Measurements from ENCODE around the gene POLR2I.
"Not testable (repeated sequence)": the region's sequence is repeated elsewhere in the genome, so short reads cannot be mapped to it uniquely, and the experiment has no call there.

POLR2I gene

GRCh38 chr19:36081894-36082293 is 32.8 kb downstream of the POLR2I start:
- Mint-ChIP-seq H3K9me3 (no peaks in the 10 kb centered on the region), H3K27me3 (ENCODE audit: low read depth) (no peaks in the 10 kb centered on the region), H3K4me1 (no peaks in the 10 kb centered on the region), H3K4me3 (no peak overlapping the region), H3K27ac (no peak overlapping the region), H3K36me3 (ENCODE audit: low read depth) (peaks cover 20% of the 10 kb centered on the region)
- no peak for TF ChIP-seq CTCF (IDR thresholded peaks at IDR 0.05; ENCODE audit: unreplicated experiment in 3 of 3)

GRCh38 chr19:36081385-36081784 is 33.3 kb downstream of the POLR2I start:
- TF ChIP-seq CTCF (IDR thresholded peaks at IDR 0.05; ENCODE audit: unreplicated experiment in 3 of 3): no peak
- no peaks in the 10 kb centered on the region for H3K9me3 Mint-ChIP-seq
- no peaks in the 10 kb centered on the region for H3K27me3 Mint-ChIP-seq (ENCODE audit: low read depth)
- H3K27ac Mint-ChIP-seq: no peak overlapping the region
- no peak overlapping the region for H3K4me3 Mint-ChIP-seq
- H3K4me1 Mint-ChIP-seq: no peaks in the 10 kb centered on the region
- peaks cover 20% of the 10 kb centered on the region for H3K36me3 Mint-ChIP-seq (ENCODE audit: low read depth)

DNA sequence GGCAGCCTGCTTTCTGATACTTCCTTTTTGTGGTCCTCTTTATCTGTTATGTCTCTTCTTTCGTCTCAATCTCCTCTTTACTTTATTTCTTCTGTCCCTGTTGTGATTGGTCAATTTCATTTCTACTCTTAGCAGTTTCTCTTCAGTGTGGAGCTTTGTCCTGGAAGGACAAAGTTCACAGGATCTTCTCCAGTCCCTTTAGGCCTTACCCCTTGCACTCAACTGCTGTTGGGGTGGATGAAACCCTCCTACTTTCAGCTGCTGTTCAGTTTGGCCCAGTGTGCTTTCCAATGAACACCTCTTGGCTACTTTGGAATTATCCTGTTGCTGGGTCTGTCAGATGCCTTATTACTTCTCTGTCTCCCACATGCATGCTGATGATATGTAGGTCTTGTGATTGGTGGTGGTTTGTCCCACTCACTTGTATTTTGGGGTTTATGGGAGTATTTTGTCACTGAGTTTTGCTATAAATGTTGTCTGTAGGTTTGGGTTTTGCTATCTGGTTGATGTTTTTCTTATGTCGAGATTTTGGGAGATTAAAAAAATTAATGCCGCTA is 35.2 kb downstream of the POLR2I start:
- H3K36me3 Mint-ChIP-seq (ENCODE audit: low read depth): peaks cover 16% of the 10 kb centered on the region

DNA sequence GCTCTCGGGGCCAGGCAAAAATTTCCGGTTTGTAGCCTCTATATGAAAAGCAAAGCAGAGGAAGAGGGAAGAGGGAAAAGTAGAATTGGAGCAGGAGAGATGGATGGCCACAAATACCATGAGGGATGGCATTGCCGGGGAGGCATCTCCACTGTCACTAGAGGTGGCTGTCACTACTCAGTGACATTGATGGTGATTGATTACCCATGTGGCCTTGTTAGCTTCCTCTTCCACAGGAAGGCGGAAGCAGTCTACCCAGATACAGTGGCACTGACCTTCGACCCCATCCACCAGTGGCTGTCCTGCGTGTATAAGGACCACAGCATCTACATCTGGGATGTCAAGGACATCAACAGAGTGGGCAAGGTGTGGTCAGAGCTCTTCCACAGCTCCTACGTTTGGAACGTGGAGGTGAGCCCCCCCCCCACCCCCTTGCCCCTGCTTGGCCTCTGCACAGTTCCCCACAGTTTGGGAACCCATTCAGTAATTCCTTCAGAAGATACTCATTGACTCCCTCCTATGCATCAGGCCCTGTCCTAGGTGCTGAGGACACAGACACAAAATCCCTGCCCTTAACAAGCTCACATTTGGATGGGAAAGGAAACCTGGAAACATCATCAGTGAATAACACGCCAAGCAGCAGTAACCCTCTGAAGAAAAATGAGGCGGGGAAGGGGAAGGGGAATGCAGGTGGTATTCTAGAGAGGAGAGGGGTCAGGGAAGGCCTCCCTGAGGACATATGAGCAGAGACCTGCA is 41.4 kb downstream of the POLR2I start:
- no peak for TF ChIP-seq CTCF (IDR thresholded peaks at IDR 0.05; ENCODE audit: unreplicated experiment in 3 of 3)
- Mint-ChIP-seq H3K27ac (no peak overlapping the region), H3K4me1 (peaks cover 5% of the 10 kb centered on the region), H3K36me3 (ENCODE audit: low read depth) (peaks cover 26% of the 10 kb centered on the region), H3K9me3 (peaks cover 3% of the 10 kb centered on the region), H3K4me3 (no peak overlapping the region), H3K27me3 (ENCODE audit: low read depth) (no peaks in the 10 kb centered on the region)

More for the DNA sequence above, 35.2 kb downstream of the POLR2I start:
- no peak for TF ChIP-seq CTCF (IDR thresholded peaks at IDR 0.05; ENCODE audit: unreplicated experiment in 3 of 3)
- Mint-ChIP-seq H3K4me1 (no peaks in the 10 kb centered on the region), H3K4me3 (no peak overlapping the region), H3K27me3 (ENCODE audit: low read depth) (no peaks in the 10 kb centered on the region), H3K27ac (no peak overlapping the region), H3K9me3 (no peaks in the 10 kb centered on the region)

GRCh38 chr19:36072081-36072480 is 42.6 kb downstream of the POLR2I start:
- no peak overlapping the region for H3K27ac Mint-ChIP-seq
- H3K4me3 Mint-ChIP-seq: no peak overlapping the region
- peaks cover 3% of the 10 kb centered on the region for H3K9me3 Mint-ChIP-seq
- TF ChIP-seq CTCF (IDR thresholded peaks at IDR 0.05; ENCODE audit: unreplicated experiment in 3 of 3): no peak
- H3K36me3 Mint-ChIP-seq (ENCODE audit: low read depth): peaks cover 34% of the 10 kb centered on the region
- no peaks in the 10 kb centered on the region for H3K27me3 Mint-ChIP-seq (ENCODE audit: low read depth)
- H3K4me1 Mint-ChIP-seq: peaks cover 5% of the 10 kb centered on the region

DNA sequence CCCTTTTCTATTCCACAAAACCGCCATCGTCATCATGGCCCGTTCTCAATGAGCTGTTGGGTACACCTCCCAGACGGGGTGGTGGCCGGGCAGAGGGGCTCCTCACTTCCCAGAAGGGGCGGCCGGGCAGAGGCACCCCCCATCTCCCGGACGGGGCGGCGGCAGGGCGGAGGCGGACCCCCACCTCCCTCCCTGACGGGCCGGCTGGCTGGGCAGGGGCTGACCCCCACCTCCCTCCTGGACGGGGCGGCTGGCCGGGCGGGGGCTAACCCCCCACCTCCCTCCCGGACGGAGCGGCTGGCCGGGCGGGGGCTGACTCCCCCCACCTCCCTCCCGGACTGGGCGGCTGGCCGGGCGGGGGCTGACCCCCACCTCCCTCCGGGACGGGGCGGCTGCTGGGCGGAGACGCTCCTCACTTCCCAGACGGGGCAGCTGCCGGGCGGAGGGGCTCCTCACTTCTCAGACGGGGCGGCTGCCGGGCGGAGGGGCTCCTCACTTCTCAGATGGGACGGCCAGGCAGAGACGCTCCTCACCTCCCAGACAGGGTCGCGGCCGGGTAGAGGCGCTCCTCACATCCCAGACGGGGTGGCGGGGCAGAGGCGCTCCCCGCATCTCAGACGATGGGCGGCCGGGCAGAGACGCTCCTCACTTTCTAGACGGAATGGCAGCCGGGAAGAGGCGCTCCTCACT is 45.7 kb downstream of the POLR2I start:
- peaks cover 39% of the 10 kb centered on the region for H3K36me3 Mint-ChIP-seq (ENCODE audit: low read depth)
- H3K27ac Mint-ChIP-seq; H3K27me3 Mint-ChIP-seq (ENCODE audit: low read depth); H3K9me3 Mint-ChIP-seq; H3K4me3 Mint-ChIP-seq; H3K4me1 Mint-ChIP-seq: not testable (repeated sequence)

All from nephron (organoid).